Activated T-helper 1 cell treated with anti-CD3 and anti-CD28 coated beads, Interleukin-12 subunit alpha, Interleukin-12 subunit beta, Interleukin-2, Interleukin-4 antibody, amounts not matched to agents 30 ng/mL and 10 ng/mL and 1 ng/mL, durations not matched to agents 14 hours and 24 hours and 36 hours (primary cell): ENCODE measurements around the gene WDR90. TPM values are rescaled to one million over a fixed set of nuclear protein-coding genes. Genes with fewer than 3 reads are reported as not detected.
A peak's percentile ranks its signal among the peaks of the same experiment; 100 is the strongest.

Experiments
- DNase-seq: peaks from one replicate; pipeline ENCODE4 v3.0.0; 2021; ENCODE audit warnings: low spot score
- H3K27ac Mint-ChIP-seq: one replicate; pipeline ENCODE4 v1.8.0; 2021; ENCODE audit warnings: mild to moderate bottlenecking, mixed read lengths
- H3K27me3 Mint-ChIP-seq: one replicate; pipeline ENCODE4 v1.8.0; 2022; ENCODE audit warnings: mild to moderate bottlenecking, moderate library complexity, mixed read lengths; ENCODE audit not compliant: insufficient read depth
- H3K36me3 Mint-ChIP-seq: one replicate; pipeline ENCODE4 v1.8.0; 2021; ENCODE audit warnings: low read depth, mixed read lengths
- H3K4me1 Mint-ChIP-seq: one replicate; pipeline ENCODE4 v1.8.0; 2021; ENCODE audit warnings: low read depth, mixed read lengths
- H3K4me3 Mint-ChIP-seq: one replicate; pipeline ENCODE4 v1.8.0; 2021; ENCODE audit warnings: mild to moderate bottlenecking, moderate library complexity, mixed read lengths
- H3K9me3 Mint-ChIP-seq: one replicate; pipeline ENCODE4 v1.8.0; 2021; ENCODE audit warnings: mixed read lengths
- intact Hi-C: fragments of 100-400 bp; cut with micrococcal nuclease; formaldehyde crosslinking; loops from one replicate; pipeline ENCODE4 v1.15.1; 2024
- total RNA-seq: library from RNA; stranded (reverse); gene quantifications from 2 replicates; pipeline ENCODE4 v1.2.3, GENCODE V29; 2022

The WDR90 gene
- total RNA-seq, 1 donor from 2014 or later: 82.3 TPM

DNA sequence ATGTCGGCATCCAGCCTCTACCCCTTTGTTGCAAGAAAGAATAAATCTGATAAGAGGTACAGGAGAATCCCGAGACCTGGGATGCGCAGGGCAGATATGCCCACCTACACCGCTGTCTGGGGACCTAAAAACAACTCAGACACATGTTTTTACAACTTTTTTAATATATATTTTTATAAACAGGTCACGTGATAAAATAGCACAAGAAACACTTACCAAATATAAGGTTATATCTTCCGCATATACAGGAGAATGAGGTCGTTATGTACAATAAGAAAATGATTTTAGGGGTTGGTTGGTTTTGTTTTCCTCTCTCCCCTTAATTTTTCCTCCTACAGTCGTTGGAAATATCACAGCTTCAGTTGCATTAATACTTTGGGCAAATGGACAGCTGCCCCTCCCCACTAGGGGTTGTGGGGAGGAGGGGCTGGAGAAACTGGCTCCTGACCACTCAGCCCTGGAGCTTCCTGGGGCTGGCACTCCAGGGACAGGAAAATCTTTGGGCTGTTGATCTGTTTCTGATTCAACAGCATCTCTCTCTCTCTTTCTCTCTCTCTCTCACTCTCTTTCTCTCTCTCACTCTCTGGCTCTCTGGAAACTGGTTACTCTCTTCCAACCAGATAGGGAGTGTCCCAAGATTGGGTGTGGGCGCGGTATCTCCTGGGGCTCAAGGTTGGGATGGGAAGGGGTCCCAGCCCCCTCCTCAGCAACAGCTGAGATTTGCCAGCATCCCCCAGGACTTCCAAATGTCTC lies 43.4 kb downstream of the WDR90 start:
- Mint-ChIP-seq H3K4me1 (peaks cover 17% of the 10 kb centered on the region), H3K4me3 (peak overlapping the region; percentile 65), H3K27ac (peak overlapping the region; percentile 18), H3K9me3 (no peaks in the 10 kb centered on the region), H3K27me3 (peaks cover 9% of the 10 kb centered on the region), H3K36me3 (peaks cover 3% of the 10 kb centered on the region)
- no peak for DNase-seq
- intact Hi-C loops: no loop called here

DNA sequence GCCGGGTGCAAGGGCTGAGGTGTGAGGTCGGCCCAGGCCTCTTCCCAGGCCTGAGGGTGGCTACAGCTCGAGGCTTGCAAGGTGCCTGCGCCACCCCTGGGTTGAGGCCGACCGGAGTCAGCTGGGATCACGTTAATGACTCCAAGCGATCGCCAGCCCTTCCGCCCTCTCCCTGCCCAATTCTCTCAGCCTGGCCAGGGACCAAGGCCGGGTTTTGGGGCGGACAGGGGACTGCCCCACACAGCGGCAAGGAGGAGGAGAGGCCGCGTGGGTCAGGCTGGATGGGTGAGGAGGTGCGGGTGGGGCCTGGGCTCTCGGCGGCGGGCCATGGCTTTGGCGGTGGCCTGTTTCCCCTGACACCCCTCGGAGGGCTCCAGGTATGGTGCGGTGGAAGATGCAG lies 44.2 kb downstream of the WDR90 start:
- DNase-seq: no peak
- H3K9me3 Mint-ChIP-seq: no peaks in the 10 kb centered on the region
- H3K4me3 Mint-ChIP-seq: peak overlapping the region; percentile 11
- intact Hi-C loops: no loop called here
- peaks cover 17% of the 10 kb centered on the region for H3K4me1 Mint-ChIP-seq
- H3K36me3 Mint-ChIP-seq: peaks cover 3% of the 10 kb centered on the region
- H3K27ac Mint-ChIP-seq: no peak overlapping the region
- H3K27me3 Mint-ChIP-seq: peaks cover 9% of the 10 kb centered on the region

DNA sequence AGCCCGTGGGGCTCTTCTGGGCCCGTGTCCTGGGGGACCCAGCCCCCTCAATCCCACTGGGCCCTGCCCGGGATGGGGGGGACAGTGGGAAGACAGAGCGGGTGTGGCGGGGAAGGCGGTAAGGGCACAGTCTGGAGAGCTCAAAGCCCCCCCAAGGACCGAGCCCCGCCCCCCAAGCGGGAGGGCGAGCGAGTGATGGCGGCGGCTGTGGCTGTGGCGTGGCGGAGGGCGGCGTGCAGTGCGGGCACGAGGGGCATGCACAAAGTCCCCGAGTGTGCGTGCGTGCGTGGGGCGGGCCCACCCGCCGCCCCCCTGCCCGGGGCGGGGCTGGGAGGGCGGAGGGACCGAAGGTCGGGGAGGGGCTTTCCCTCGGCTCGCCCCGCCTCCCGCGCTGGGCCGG lies 44.6 kb downstream of the WDR90 start:
- Mint-ChIP-seq H3K27ac (no peak overlapping the region), H3K4me1 (peaks cover 17% of the 10 kb centered on the region), H3K27me3 (peaks cover 9% of the 10 kb centered on the region), H3K9me3 (no peaks in the 10 kb centered on the region), H3K36me3 (peaks cover 3% of the 10 kb centered on the region), H3K4me3 (peak overlapping the region; percentile 11)
- intact Hi-C loops: no loop called here
- DNase-seq: no peak

DNA sequence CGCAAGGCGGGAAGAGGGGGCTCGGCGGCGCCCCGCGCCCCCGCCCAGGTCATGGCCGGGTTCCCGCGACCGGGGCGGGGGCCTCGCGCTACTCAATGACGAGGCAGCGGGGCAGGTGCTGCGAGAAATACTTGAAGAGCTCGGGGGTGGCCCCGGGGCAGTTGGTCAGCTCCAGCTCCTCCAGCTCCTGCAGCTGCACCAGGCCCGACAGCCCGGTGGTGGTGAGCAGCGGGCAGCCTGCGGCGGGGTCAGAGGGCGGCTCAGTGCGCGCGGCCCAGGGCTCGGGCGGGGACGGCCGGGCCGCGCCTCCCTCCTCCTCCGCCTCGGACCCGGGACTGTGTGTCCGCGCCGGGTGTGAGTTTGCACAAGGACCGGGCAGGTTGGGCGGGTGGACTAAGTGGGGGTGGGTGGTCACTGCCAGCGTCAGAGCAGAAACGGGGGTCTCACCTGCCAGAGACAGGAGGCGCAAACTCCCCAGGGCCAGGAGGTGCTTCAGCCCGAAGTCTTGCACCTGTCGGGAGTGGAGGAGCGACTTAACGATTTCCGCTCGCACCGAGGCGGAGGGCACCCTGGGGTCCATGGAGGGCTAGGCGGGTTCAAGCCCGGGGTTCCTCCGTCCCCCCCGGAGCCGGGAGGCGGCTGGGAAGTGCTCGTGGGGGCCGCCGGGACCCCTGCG lies 45.2 kb downstream of the WDR90 start:
- intact Hi-C loops: no loop called here
- H3K4me3 Mint-ChIP-seq: peak overlapping the region; percentile 54
- H3K27ac Mint-ChIP-seq: no peak overlapping the region
- H3K27me3 Mint-ChIP-seq: peaks cover 10% of the 10 kb centered on the region
- peaks cover 3% of the 10 kb centered on the region for H3K36me3 Mint-ChIP-seq
- no peak for DNase-seq
- H3K9me3 Mint-ChIP-seq: no peaks in the 10 kb centered on the region
- H3K4me1 Mint-ChIP-seq: peaks cover 16% of the 10 kb centered on the region

DNA sequence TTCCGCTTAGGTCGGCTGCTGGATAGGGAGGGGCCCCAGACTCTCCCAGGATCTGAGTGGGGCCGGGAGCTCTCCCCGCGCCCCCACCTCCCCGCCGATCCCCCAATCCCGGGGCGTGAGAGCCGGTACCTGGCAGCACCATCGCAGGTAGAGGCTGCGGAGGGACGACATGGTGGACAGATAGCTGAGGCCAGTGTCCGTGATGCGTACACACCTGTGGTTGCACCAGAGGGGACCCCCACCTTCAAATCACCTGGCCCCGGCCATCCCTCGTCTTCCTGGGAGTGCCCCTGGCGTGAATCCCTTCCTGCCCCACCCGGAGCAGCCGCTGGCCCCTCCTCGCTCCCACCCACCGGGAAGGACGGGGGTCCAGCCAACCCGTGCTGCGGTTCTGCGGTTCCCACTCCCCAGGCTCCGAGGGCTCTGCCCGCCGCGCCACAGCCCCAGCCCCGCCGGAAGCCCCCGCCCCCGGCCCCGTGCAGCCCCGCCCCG lies 45.7 kb downstream of the WDR90 start:
- Mint-ChIP-seq H3K4me3 (no peak overlapping the region), H3K27me3 (peaks cover 11% of the 10 kb centered on the region), H3K27ac (no peak overlapping the region), H3K4me1 (peaks cover 13% of the 10 kb centered on the region), H3K36me3 (peaks cover 3% of the 10 kb centered on the region), H3K9me3 (no peaks in the 10 kb centered on the region)
- intact Hi-C loops: loop anchor here (5.0 kb wide), 1 partner anchor 42 kb away; no protein-coding TSS in a partner anchor
- no peak for DNase-seq

DNA sequence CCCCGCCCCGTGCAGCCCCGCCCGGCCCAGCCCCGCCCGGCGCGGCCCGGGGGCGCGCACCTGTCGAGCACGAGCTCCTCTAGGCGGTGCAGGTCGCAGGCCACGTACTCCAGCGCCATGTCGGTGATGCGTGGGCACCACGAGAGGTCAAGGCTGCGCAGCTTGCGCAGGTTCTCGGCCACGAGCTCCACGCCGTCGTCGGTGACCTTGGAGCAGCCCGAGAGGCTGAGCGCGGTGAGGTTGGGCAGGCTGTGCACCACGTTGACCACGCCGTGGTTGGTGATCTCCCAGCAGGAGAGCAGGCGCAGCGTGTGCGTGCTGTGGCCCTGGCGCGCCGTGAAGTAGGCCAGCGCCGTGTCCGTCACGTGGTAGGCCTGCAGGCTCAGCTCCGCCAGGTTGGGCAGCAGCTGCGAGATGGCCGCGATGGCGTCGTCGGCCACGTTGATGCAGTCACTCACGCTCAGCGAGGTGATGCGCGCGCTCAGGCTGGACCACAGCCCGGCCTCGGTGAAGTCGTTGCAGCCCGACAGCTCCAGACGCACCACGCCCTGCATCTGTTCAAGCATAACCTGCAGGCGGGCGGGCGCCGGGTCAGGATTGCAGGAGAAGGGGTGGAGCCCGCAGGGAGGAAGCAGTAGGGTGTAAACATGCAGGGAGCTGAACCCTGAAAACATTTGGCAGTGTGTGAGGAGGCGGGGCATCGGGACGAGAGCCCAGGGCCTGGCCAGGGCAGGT lies 46.4 kb downstream of the WDR90 start:
- intact Hi-C loops: loop anchor here (5.0 kb wide), 1 partner anchor 42 kb away; no protein-coding TSS in a partner anchor
- H3K9me3 Mint-ChIP-seq: no peaks in the 10 kb centered on the region

DNA sequence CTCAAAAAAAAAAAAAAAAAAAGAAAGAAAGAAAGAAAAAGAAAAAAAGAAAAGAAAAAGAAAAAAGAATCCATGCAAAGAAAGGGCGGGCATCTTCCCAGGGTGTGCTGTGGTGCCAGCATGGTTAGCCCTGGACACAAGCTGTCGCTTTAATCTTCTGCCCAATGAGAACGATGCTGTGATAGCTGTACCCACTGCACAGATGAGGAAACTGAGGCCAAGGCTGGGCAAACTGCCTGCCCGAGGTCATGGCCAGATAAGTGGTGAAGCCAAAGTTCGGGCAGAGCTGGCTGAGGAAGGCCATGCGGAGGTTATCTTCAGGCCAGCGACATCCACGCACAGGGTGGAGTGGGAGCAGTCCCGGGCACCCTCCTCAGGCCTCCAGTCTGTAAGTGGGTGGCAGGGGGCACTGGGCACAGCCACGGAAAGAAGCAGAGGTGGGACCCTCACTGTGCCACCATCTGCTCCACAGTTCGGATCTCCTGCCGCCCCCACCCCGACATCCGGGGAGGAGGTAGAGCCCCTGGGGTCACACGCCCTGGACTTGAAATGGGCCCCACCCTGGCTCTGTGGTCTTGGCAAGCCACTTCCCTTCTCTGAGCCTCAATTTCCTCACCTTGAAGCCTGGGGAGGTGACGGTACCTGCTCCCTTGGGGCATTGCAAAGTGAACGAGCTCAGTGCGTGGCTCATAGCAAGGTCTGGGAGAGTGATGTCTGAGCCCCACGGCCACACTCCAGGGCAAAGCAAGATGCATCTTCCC lies 49.9 kb downstream of the WDR90 start:
- Mint-ChIP-seq H3K27ac (no peak overlapping the region), H3K9me3 (no peaks in the 10 kb centered on the region), H3K4me1 (peaks cover 6% of the 10 kb centered on the region), H3K4me3 (peak overlapping the region; percentile 19), H3K27me3 (peaks cover 19% of the 10 kb centered on the region), H3K36me3 (no peaks in the 10 kb centered on the region)
- intact Hi-C loops: loop anchor here (5.0 kb wide), 1 partner anchor 38 kb away; no protein-coding TSS in a partner anchor
- DNase-seq: no peak

More for the DNA sequence above, 46.4 kb downstream of the WDR90 start:
- peak; percentile 66 for DNase-seq
- Mint-ChIP-seq H3K27ac (peak overlapping the region; percentile 74), H3K36me3 (peaks cover 1% of the 10 kb centered on the region), H3K4me3 (peak overlapping the region; percentile 80), H3K4me1 (peaks cover 13% of the 10 kb centered on the region), H3K27me3 (peaks cover 13% of the 10 kb centered on the region)

DNA sequence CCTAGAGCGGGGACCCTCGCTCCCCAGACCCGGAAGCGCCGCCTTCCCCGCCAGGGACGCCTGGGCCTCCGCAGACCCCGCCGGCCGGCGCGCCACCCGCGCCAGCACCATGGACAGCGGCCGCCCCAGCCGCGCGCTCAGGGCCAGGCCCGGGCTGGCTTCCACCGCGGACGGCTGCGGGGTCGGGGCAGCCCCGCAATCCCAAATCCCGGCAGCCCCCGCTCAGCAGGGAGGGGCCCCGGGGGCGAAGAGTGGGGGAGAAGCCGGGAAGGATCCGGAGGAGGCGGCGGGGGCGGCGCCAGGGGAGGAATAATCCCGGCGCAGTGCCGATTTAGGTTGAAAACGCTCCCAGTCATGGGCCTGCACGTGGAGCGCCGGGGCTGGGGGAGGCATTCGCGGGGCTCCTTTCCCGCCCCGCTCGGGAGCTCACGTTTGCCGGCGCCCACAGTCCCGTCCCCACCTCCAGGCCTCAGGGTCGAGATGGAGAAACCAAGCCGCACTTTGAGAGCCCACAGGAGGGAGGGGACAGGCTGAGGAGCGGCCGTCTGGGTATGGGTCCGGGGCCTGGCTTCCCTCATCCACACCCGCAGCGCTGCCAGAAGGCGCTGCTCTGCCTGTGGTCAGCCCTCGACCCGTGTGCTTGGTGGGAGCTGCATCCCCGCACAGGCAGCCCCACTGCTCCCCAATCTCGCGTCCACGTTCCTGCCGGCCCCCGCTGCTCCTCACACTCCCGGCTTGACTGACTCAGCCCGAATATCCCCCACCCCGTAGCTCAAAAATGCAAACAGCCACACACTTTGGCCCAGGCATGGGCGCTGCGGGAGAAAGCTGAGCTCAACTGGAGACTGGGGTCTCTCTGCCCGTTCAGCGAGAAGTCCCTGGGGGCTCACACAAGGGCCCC lies 51.8 kb downstream of the WDR90 start:
- intact Hi-C loops: no loop called here
- Mint-ChIP-seq H3K4me3 (no peak overlapping the region), H3K36me3 (no peaks in the 10 kb centered on the region), H3K27me3 (peaks cover 21% of the 10 kb centered on the region), H3K4me1 (no peaks in the 10 kb centered on the region), H3K9me3 (no peaks in the 10 kb centered on the region), H3K27ac (no peak overlapping the region)
- DNase-seq: peak; percentile 50

DNA sequence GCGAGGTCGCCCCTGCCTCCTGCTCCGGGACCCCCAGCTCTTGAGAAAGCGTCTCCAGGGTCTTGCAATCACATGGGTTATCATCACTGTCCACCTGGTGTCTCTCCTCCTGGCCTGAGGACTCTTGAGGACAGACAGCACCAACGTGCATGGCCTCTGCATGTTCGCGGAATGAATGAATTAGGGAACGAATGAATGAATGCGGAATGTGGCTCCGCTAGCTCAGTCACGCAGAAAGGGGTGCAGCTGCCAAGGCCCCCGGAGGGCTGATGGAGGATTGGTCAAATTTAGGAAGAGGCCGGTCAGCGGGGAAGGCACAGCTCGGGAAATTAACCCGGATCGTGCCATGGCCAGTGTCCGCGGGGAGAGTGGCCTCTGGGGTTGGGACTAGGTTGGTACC lies 53.2 kb downstream of the WDR90 start:
- Mint-ChIP-seq H3K4me3 (no peak overlapping the region), H3K27me3 (peaks cover 33% of the 10 kb centered on the region), H3K9me3 (no peaks in the 10 kb centered on the region), H3K4me1 (no peaks in the 10 kb centered on the region), H3K27ac (no peak overlapping the region), H3K36me3 (no peaks in the 10 kb centered on the region)
- no peak for DNase-seq
- intact Hi-C loops: no loop called here

DNA sequence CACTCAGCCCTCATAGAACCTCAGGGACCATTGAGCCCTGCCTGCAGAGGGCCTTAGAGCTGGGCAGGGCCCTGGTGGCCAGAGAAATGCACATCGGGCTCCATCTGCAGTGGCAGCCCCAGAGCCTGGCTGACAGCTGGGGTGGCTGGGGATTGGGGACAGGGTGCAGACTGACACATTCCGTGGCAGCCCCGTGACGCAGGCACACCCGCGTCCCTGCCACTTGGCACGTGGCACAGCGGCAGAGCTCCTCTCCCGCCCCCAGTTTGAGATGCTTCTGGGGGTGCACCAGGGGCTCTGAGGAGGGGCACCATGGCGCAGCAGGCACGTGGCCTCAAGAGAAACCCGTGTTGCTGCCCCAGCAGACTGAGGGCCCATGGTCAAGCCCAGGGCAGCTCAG lies 54.2 kb downstream of the WDR90 start:
- H3K9me3 Mint-ChIP-seq: no peaks in the 10 kb centered on the region

DNA sequence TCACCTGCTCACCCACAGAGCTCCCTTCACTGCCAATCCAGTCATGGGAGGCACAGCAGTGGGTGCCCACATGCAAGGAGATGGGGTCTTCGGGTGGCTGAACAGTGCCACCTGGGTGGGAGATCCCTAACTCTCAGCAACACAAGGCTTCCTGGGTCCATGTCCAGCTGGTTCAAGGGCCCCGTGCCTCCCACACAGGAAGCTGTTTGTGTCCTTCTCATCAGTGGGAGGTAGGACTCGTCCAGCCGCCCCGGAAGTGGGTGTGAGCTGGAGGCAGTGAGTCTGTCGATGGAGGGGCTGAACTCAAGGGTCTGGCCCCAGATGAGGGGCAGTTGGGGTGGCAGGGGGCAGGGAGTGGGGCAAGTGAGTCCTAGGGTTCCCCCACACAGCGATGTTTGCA lies 54.9 kb downstream of the WDR90 start:
- no peaks in the 10 kb centered on the region for H3K4me1 Mint-ChIP-seq
- H3K27ac Mint-ChIP-seq: no peak overlapping the region
- H3K36me3 Mint-ChIP-seq: no peaks in the 10 kb centered on the region
- peaks cover 45% of the 10 kb centered on the region for H3K27me3 Mint-ChIP-seq
- H3K4me3 Mint-ChIP-seq: no peak overlapping the region
- no peaks in the 10 kb centered on the region for H3K9me3 Mint-ChIP-seq
- intact Hi-C loops: no loop called here
- DNase-seq: no peak

More for the DNA sequence above, 54.2 kb downstream of the WDR90 start:
- intact Hi-C loops: no loop called here
- Mint-ChIP-seq H3K4me1 (no peaks in the 10 kb centered on the region), H3K27me3 (peaks cover 40% of the 10 kb centered on the region), H3K36me3 (no peaks in the 10 kb centered on the region), H3K27ac (no peak overlapping the region), H3K4me3 (no peak overlapping the region)
- DNase-seq: no peak
